IgD-negative memory B cell (primary cell): ENCODE results near the gene SLC10A1. TPM values are rescaled to one million over a fixed set of nuclear protein-coding genes. Genes with fewer than 3 reads are reported as not detected.

ENCODE experiments used
- H3K27ac Mint-ChIP-seq, 3 donors: one replicate each; pipeline ENCODE4 v1.8.0; 2020 to 2022; ENCODE audit warnings: mild to moderate bottlenecking in 3 of 3, mixed read lengths in 3 of 3, moderate library complexity in 1 of 3
- H3K27me3 Mint-ChIP-seq: one replicate; pipeline ENCODE4 v1.8.0; 2021; ENCODE audit warnings: mixed read lengths
- H3K36me3 Mint-ChIP-seq: one replicate; pipeline ENCODE4 v1.8.0; 2020; ENCODE audit warnings: mild to moderate bottlenecking, mixed read lengths
- H3K4me1 Mint-ChIP-seq, 3 donors: one replicate each; pipeline ENCODE4 v1.8.0; 2020 to 2022; ENCODE audit warnings: mixed read lengths in 3 of 3, mild to moderate bottlenecking in 1 of 3
- H3K4me3 Mint-ChIP-seq, 4 donors: one replicate each; pipeline ENCODE4 v1.8.0; 2020 to 2022; ENCODE audit warnings: mild to moderate bottlenecking in 4 of 4, mixed read lengths in 4 of 4, moderate library complexity in 3 of 4
- H3K9me3 Mint-ChIP-seq, 3 donors: one replicate each; pipeline ENCODE4 v1.8.0; 2020 to 2021; ENCODE audit warnings: mixed read lengths in 3 of 3, mild to moderate bottlenecking in 1 of 3
- polyA plus RNA-seq: library from polyadenylated mRNA; unstranded; fragments of 300-500 nt; fragmentation: Illumina TruSeq; gene quantifications from one replicate; pipeline ENCODE4 v1.2.3, GENCODE V29; 2021

The SLC10A1 gene
- polyA plus RNA-seq, 1 donor from 2014 or later, result not detected

GRCh38 chr14:69792887-69793421 lies 4.1 kb downstream of the SLC10A1 start:
- Mint-ChIP-seq H3K4me1 (peaks cover 0 to 2% (median 0%) of the 10 kb centered on the region in 3 donors), H3K27ac (no peak overlapping the region), H3K4me3 (no peak overlapping the region), H3K27me3 (peaks cover 3% of the 10 kb centered on the region), H3K36me3 (peaks cover 2% of the 10 kb centered on the region), H3K9me3 (no peaks in the 10 kb centered on the region)

- Mint-ChIP-seq H3K27me3 (no peaks in the 10 kb centered on the region), H3K4me3 (no peak overlapping the region), H3K4me1 (peaks cover 0 to 4% (median 0%) of the 10 kb centered on the region in 3 donors), H3K27ac (no peak overlapping the region), H3K36me3 (no peaks in the 10 kb centered on the region), H3K9me3 (no peaks in the 10 kb centered on the region)
Measured at GRCh38 chr14:69789118-69789640, 7.9 kb downstream of the SLC10A1 start.

DNA sequence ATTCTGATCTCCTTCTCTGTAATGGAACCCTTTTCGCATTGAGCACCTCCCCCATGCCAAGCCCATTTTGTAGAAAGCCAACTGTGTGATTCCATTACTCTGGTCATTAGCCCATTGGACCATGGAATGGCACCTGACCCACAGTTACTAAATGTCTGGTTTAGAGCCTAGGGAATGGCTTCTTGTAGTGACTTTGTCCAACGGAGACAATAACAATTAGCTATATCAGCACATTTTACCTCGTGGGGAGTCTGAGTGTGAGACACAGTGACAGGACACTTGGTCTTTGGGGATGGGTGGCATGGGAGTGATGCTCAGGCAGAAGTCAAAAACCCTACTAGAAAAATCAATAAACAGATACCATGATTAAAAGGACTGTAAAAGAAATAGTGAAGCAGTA lies 10.4 kb downstream of the SLC10A1 start:
- H3K27ac Mint-ChIP-seq, result no peak overlapping the region
- H3K4me3 Mint-ChIP-seq, result no peak overlapping the region
- peaks cover 0 to 4% (median 0%) of the 10 kb centered on the region in 3 donors for H3K4me1 Mint-ChIP-seq
- no peaks in the 10 kb centered on the region for H3K36me3 Mint-ChIP-seq
- H3K27me3 Mint-ChIP-seq, result no peaks in the 10 kb centered on the region
- H3K9me3 Mint-ChIP-seq, result no peaks in the 10 kb centered on the region

DNA sequence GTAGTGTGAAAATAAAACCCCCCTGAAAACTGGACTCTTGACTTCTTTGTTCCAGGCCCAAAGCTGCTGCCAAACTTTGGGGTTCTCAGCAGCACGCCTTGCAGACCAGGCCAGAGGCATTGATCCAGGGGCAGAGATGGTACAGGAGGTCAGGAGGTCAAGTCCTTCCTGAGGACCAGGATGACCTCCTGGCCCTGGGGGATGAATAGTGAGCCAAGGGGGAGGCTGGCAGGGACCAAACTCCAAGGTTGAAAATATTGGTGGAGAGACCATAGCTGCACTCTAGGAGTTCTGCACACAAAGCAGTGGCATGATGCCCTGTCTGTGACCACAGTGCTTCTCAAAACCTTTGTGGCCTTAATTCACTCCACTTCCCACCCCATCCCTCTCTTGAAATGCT lies 12.1 kb downstream of the SLC10A1 start:
- H3K27me3 Mint-ChIP-seq, result no peaks in the 10 kb centered on the region
- H3K9me3 Mint-ChIP-seq, result no peaks in the 10 kb centered on the region
- H3K4me3 Mint-ChIP-seq, result no peak overlapping the region
- no peak overlapping the region for H3K27ac Mint-ChIP-seq
- H3K4me1 Mint-ChIP-seq, result peaks cover 0 to 7% (median 5%) of the 10 kb centered on the region in 3 donors
- no peaks in the 10 kb centered on the region for H3K36me3 Mint-ChIP-seq

GRCh38 chr14:69780952-69781351 lies 16.1 kb downstream of the SLC10A1 start:
- Mint-ChIP-seq H3K4me1 (peaks cover 4 to 17% (median 15%) of the 10 kb centered on the region in 3 donors), H3K4me3 (no peak overlapping the region), H3K27ac (no peak overlapping the region), H3K27me3 (no peaks in the 10 kb centered on the region), H3K9me3 (no peaks in the 10 kb centered on the region), H3K36me3 (no peaks in the 10 kb centered on the region)

GRCh38 chr14:69780092-69780491 lies 16.9 kb downstream of the SLC10A1 start:
- Mint-ChIP-seq H3K9me3 (no peaks in the 10 kb centered on the region), H3K36me3 (no peaks in the 10 kb centered on the region), H3K4me3 (no peak overlapping the region), H3K27ac (no peak overlapping the region), H3K27me3 (no peaks in the 10 kb centered on the region), H3K4me1 (peaks cover 10 to 20% (median 17%) of the 10 kb centered on the region in 3 donors)

GRCh38 chr14:69779088-69779487 lies 18.0 kb downstream of the SLC10A1 start:
- Mint-ChIP-seq H3K36me3 (peaks cover 2% of the 10 kb centered on the region), H3K4me3 (peak overlapping the region in 1 of 4 donors; percentile 10)

DNA sequence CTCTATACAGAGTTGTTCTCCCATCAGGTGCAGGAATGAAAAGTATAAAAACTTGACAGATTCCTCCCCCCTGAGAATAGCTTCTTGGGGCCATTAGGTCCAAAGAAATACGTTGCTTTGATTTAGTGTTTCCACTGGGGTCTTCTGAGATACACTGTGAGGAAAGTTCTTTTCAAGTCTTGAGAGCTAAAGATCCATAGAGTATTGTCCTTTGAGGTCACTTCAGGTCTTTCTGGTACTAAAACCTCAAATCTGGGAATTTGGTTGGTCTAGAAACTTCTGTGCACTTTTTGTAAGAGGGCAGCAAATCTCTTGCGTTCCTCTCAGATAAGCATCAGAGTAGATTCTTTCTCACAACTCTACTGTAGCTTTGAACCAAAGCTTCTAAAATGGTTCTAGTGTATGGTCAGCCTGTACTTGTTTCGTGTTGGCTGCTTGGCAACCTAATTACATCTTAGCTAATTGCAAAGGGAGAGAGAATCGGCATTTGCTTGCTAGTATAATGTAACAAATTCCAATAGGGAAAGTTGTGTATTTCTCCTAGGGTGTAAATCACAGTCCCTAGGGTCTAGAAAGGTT lies 20.1 kb downstream of the SLC10A1 start:
- Mint-ChIP-seq H3K4me1 (peaks cover 16 to 28% (median 25%) of the 10 kb centered on the region in 3 donors), H3K36me3 (peaks cover 2% of the 10 kb centered on the region), H3K4me3 (peak overlapping the region in 1 of 4 donors; percentile 52), H3K27ac (peak overlapping the region; percentile 42 to 71 (median 49)), H3K27me3 (no peaks in the 10 kb centered on the region), H3K9me3 (no peaks in the 10 kb centered on the region)

More at GRCh38 chr14:69779088-69779487, 18.0 kb downstream of the SLC10A1 start:
- Mint-ChIP-seq H3K27me3 (no peaks in the 10 kb centered on the region), H3K4me1 (peaks cover 14 to 24% (median 17%) of the 10 kb centered on the region in 3 donors), H3K9me3 (no peaks in the 10 kb centered on the region), H3K27ac (peak overlapping the region in 1 of 3 donors; percentile 48)

GRCh38 chr14:69775012-69775411 lies 22.0 kb downstream of the SLC10A1 start:
- peak overlapping the region in 1 of 4 donors; percentile 25 for H3K4me3 Mint-ChIP-seq
- H3K4me1 Mint-ChIP-seq, result peaks cover 18 to 36% (median 25%) of the 10 kb centered on the region in 3 donors
- no peaks in the 10 kb centered on the region for H3K27me3 Mint-ChIP-seq
- peaks cover 2% of the 10 kb centered on the region for H3K36me3 Mint-ChIP-seq
- H3K27ac Mint-ChIP-seq, result peak overlapping the region; percentile 78 to 100 (median 86)
- no peaks in the 10 kb centered on the region for H3K9me3 Mint-ChIP-seq

- Mint-ChIP-seq H3K36me3 (peaks cover 8% of the 10 kb centered on the region), H3K4me1 (peaks cover 26 to 45% (median 34%) of the 10 kb centered on the region in 3 donors), H3K4me3 (no peak overlapping the region), H3K27me3 (no peaks in the 10 kb centered on the region), H3K9me3 (no peaks in the 10 kb centered on the region), H3K27ac (peak overlapping the region in 2 of 3 donors; percentile 86 to 100)
Measured at GRCh38 chr14:69773571-69774276, 23.3 kb downstream of the SLC10A1 start.

GRCh38 chr14:69772082-69773017 lies 24.7 kb downstream of the SLC10A1 start:
- Mint-ChIP-seq H3K4me3 (peak overlapping the region in 1 of 4 donors; percentile 80), H3K27ac (peak overlapping the region; percentile 41 to 100 (median 78)), H3K4me1 (peaks cover 33 to 54% (median 47%) of the 10 kb centered on the region in 3 donors), H3K27me3 (no peaks in the 10 kb centered on the region), H3K9me3 (peaks cover 0 to under 1% (median 0%) of the 10 kb centered on the region in 3 donors), H3K36me3 (peaks cover 12% of the 10 kb centered on the region)

- Mint-ChIP-seq H3K4me3 (peak overlapping the region in 1 of 4 donors; percentile 90), H3K27me3 (no peaks in the 10 kb centered on the region), H3K9me3 (peaks cover 0 to 3% (median 0%) of the 10 kb centered on the region in 3 donors), H3K36me3 (peaks cover 13% of the 10 kb centered on the region), H3K27ac (peak overlapping the region; percentile 73 to 100 (median 89)), H3K4me1 (peaks cover 33 to 49% (median 37%) of the 10 kb centered on the region in 3 donors)
Measured at GRCh38 chr14:69771136-69771535, 25.9 kb downstream of the SLC10A1 start.

GRCh38 chr14:69770559-69770958 lies 26.5 kb downstream of the SLC10A1 start:
- H3K36me3 Mint-ChIP-seq, result peaks cover 13% of the 10 kb centered on the region
- peaks cover 31 to 47% (median 37%) of the 10 kb centered on the region in 3 donors for H3K4me1 Mint-ChIP-seq
- H3K4me3 Mint-ChIP-seq, result peak overlapping the region in 3 of 4 donors; percentile 3 to 90 (median 55)
- H3K27ac Mint-ChIP-seq, result peak overlapping the region; percentile 73 to 100 (median 89)
- H3K27me3 Mint-ChIP-seq, result no peaks in the 10 kb centered on the region
- peaks cover 0 to 3% (median 0%) of the 10 kb centered on the region in 3 donors for H3K9me3 Mint-ChIP-seq

DNA sequence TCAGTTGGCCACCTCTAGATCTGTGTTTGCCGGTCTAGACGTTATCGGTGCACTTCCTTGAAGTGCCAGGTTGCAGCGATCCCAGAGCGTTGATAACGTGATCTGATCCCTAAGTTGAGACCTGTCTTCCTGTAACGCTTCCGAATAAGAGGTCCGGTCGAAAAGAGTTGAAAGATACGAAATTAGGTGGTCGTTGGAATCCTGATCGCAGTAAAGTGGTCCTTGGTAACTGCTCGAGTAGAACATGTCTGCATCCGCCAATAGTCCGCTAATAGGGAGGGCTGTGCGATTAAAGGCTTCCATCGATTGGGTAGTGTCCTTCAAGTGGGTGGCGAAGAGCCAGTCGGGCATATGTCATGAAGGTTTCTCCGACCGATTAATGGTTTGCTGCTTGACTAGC lies 27.4 kb downstream of the SLC10A1 start:
- peaks cover 0 to 3% (median 0%) of the 10 kb centered on the region in 3 donors for H3K9me3 Mint-ChIP-seq
- peak overlapping the region; percentile 71 to 100 (median 95) for H3K27ac Mint-ChIP-seq
- H3K36me3 Mint-ChIP-seq, result peaks cover 13% of the 10 kb centered on the region
- H3K4me3 Mint-ChIP-seq, result peak overlapping the region; percentile 38 to 90 (median 74)
- H3K4me1 Mint-ChIP-seq, result peaks cover 25 to 43% (median 37%) of the 10 kb centered on the region in 3 donors
- H3K27me3 Mint-ChIP-seq, result no peaks in the 10 kb centered on the region
